ENCODE results near the gene TTN. TPM values are rescaled to one million over a fixed set of nuclear protein-coding genes. Genes with fewer than 3 reads are reported as not detected.

Gene TTN
- polyA plus RNA-seq, 1 experiment: not detected

- POLR2A ChIA-PET: no interaction called here
- H3K4me3 ChIP-seq (ENCODE audit: low read depth, low read length): no peak overlapping the region
- TF ChIP-seq CTCF (IDR thresholded peaks at IDR 0.05; ENCODE audit: insufficient read depth, low read depth, low read length): no peak
- no peak for DNase-seq (ENCODE audit: low read depth)
- no peaks in the 10 kb centered on the region for H3K27me3 ChIP-seq (ENCODE audit: control insufficient read depth, insufficient read depth, low read length)
- no peaks in the 10 kb centered on the region for H3K36me3 ChIP-seq (ENCODE audit: control insufficient read depth, insufficient read depth, low read length)
- CTCF ChIA-PET: interaction anchor here (1.0 kb wide), 1 partner anchor 9 kb away, joined by 3 read pairs; no protein-coding TSS in a partner anchor
Measured at GRCh38 chr2:178722296-178722695, 84.9 kb downstream of the TTN start.

GRCh38 chr2:178718988-178719387, 88.2 kb downstream of the TTN start:
- CTCF ChIA-PET: interaction anchor here (1.5 kb wide), 1 partner anchor 18 kb away, joined by 4 read pairs; no protein-coding TSS in a partner anchor
- POLR2A ChIA-PET: no interaction called here
- no peaks in the 10 kb centered on the region for H3K27me3 ChIP-seq (ENCODE audit: control insufficient read depth, insufficient read depth, low read length)
- DNase-seq (ENCODE audit: low read depth): no peak
- no peak overlapping the region for H3K4me3 ChIP-seq (ENCODE audit: low read depth, low read length)
- no peak for TF ChIP-seq CTCF (IDR thresholded peaks at IDR 0.05; ENCODE audit: insufficient read depth, low read depth, low read length)
- no peaks in the 10 kb centered on the region for H3K36me3 ChIP-seq (ENCODE audit: control insufficient read depth, insufficient read depth, low read length)

GRCh38 chr2:178718283-178718682, 88.9 kb downstream of the TTN start:
- H3K36me3 ChIP-seq (ENCODE audit: control insufficient read depth, insufficient read depth, low read length): no peaks in the 10 kb centered on the region
- H3K27me3 ChIP-seq (ENCODE audit: control insufficient read depth, insufficient read depth, low read length): no peaks in the 10 kb centered on the region
- CTCF ChIA-PET: interaction anchor here (0.7 to 1.5 kb wide), 2 partner anchors 17 kb away, joined by 3 to 4 read pairs; no protein-coding TSS in a partner anchor
- DNase-seq (ENCODE audit: low read depth): no peak
- no peak for TF ChIP-seq CTCF (IDR thresholded peaks at IDR 0.05; ENCODE audit: insufficient read depth, low read depth, low read length)
- no peak overlapping the region for H3K4me3 ChIP-seq (ENCODE audit: low read depth, low read length)
- POLR2A ChIA-PET: no interaction called here

- H3K27me3 ChIP-seq (ENCODE audit: control insufficient read depth, insufficient read depth, low read length): no peaks in the 10 kb centered on the region
- no peak overlapping the region for H3K4me3 ChIP-seq (ENCODE audit: low read depth, low read length)
- TF ChIP-seq CTCF (IDR thresholded peaks at IDR 0.05; ENCODE audit: insufficient read depth, low read depth, low read length): no peak
- no peak for DNase-seq (ENCODE audit: low read depth)
- POLR2A ChIA-PET: no interaction called here
- CTCF ChIA-PET: no interaction called here
- H3K36me3 ChIP-seq (ENCODE audit: control insufficient read depth, insufficient read depth, low read length): no peaks in the 10 kb centered on the region
Measured at GRCh38 chr2:178716394-178716793, 90.8 kb downstream of the TTN start.

GRCh38 chr2:178715366-178715765, 91.9 kb downstream of the TTN start:
- TF ChIP-seq CTCF (IDR thresholded peaks at IDR 0.05; ENCODE audit: insufficient read depth, low read depth, low read length): no peak
- DNase-seq (ENCODE audit: low read depth): no peak
- Histone ChIP-seq H3K27me3 (ENCODE audit: control insufficient read depth, insufficient read depth, low read length) (no peaks in the 10 kb centered on the region), H3K36me3 (ENCODE audit: control insufficient read depth, insufficient read depth, low read length) (no peaks in the 10 kb centered on the region), H3K4me3 (ENCODE audit: low read depth, low read length) (no peak overlapping the region)
- ChIA-PET POLR2A (no interaction called here), CTCF (no interaction called here)

All from BJ (cell line).